ENCODE results near the gene TUBG2. TPM values are rescaled to one million over a fixed set of nuclear protein-coding genes. Genes with fewer than 3 reads are reported as not detected.
"Not testable (repeated sequence)": the region's sequence is repeated elsewhere in the genome, so short reads cannot be mapped to it uniquely, and the experiment has no call there.

TUBG2 gene
- total RNA-seq, 1 experiment from 2014 or later = 28.3 TPM

GRCh38 chr17:42613699-42614295 lies 45.3 kb upstream of the TUBG2 start:
- no peaks in the 10 kb centered on the region for H3K9me2 ChIP-seq (ENCODE audit: insufficient read depth)
- DNase-seq = no peak
- TF ChIP-seq EZH2 (IDR thresholded peaks at IDR 0.05; ENCODE audit: low read depth) = no peak
- TF ChIP-seq, protein P1, sequence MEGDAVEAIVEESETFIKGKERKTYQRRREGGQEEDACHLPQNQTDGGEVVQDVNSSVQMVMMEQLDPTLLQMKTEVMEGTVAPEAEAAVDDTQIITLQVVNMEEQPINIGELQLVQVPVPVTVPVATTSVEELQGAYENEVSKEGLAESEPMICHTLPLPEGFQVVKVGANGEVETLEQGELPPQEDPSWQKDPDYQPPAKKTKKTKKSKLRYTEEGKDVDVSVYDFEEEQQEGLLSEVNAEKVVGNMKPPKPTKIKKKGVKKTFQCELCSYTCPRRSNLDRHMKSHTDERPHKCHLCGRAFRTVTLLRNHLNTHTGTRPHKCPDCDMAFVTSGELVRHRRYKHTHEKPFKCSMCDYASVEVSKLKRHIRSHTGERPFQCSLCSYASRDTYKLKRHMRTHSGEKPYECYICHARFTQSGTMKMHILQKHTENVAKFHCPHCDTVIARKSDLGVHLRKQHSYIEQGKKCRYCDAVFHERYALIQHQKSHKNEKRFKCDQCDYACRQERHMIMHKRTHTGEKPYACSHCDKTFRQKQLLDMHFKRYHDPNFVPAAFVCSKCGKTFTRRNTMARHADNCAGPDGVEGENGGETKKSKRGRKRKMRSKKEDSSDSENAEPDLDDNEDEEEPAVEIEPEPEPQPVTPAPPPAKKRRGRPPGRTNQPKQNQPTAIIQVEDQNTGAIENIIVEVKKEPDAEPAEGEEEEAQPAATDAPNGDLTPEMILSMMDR (conservative IDR thresholded peaks at IDR 0.05) = no peak
- H3K9me3 ChIP-seq (ENCODE audit: insufficient read depth, low read depth) = no peaks in the 10 kb centered on the region
- intact Hi-C loops (cut with micrococcal nuclease; ENCODE audit: unreplicated experiment) = no loop called here
- CTCF ChIA-PET = no interaction called here
- POLR2A ChIA-PET (ENCODE audit: unreplicated experiment) = no interaction called here
- H3K36me3 ChIP-seq (ENCODE audit: low read depth) = peaks cover 19% of the 10 kb centered on the region; the same call in 1 of the 2 replicates
- H3K27ac ChIP-seq = no peak overlapping the region
- H2AFZ ChIP-seq = no peak overlapping the region
- BruUV-seq (replicated peaks) = no TSS peak
- H3K27me3 ChIP-seq (ENCODE audit: insufficient read depth, low read depth) = no peaks in the 10 kb centered on the region
- H3K4me3 ChIP-seq = no peak overlapping the region
- H3K4me2 ChIP-seq = no peak overlapping the region
- H3F3A ChIP-seq (ENCODE audit: insufficient read depth, low read depth) = peaks cover 34% of the 10 kb centered on the region
- H3K79me2 ChIP-seq (ENCODE audit: low read depth) = peaks cover 23% of the 10 kb centered on the region
- H4K20me1 ChIP-seq (ENCODE audit: insufficient read depth) = no peaks in the 10 kb centered on the region; the same call in 1 of the 2 replicates
- peaks cover 15% of the 10 kb centered on the region for H3K4me1 ChIP-seq (replicated peaks; ENCODE audit: insufficient read depth)

DNA sequence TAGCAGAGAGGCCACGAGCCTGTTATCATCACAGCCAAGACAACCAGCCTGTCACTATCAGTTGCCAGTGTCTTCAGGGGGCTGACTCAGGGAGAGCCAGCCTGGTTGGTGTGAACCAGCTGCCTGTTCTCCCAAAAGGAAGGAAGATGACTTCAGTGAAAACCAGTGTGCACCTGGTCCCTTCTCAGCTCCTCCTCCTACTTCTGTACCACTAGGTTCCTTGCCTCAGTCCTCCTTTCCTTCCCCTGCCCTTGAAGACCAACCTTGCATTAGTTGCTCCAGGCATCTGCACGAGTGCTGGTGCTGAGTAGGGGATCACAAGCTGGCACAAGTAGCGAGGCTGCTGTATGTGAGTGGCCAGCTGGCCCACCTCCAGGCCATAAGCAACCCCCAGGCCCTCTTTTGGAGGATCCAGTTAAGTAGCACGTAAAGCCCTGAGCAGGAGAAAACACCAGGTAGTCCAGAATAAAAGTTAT lies 41.1 kb upstream of the TUBG2 start:
- Histone ChIP-seq H3F3A (ENCODE audit: insufficient read depth, low read depth) (peaks cover 37% of the 10 kb centered on the region), H3K27me3 (ENCODE audit: insufficient read depth, low read depth) (no peaks in the 10 kb centered on the region), H3K27ac (0 out of 2 replicates have a peak overlapping the region, but pooled peaks have one; percentile 24), H3K9me2 (ENCODE audit: insufficient read depth) (no peaks in the 10 kb centered on the region), H3K9me3 (ENCODE audit: insufficient read depth, low read depth) (no peaks in the 10 kb centered on the region), H3K36me3 (ENCODE audit: low read depth) (peaks cover 3% of the 10 kb centered on the region; the same call in 1 of the 2 replicates), H3K4me3 (no peak overlapping the region), H4K20me1 (ENCODE audit: insufficient read depth) (no peaks in the 10 kb centered on the region; the same call in 1 of the 2 replicates), H3K79me2 (ENCODE audit: low read depth) (no peaks in the 10 kb centered on the region), H3K4me1 (replicated peaks; ENCODE audit: insufficient read depth) (peaks cover 22% of the 10 kb centered on the region), H2AFZ (no peak overlapping the region), H3K4me2 (peak overlapping the region; percentile 48)
- intact Hi-C loops (cut with micrococcal nuclease; ENCODE audit: unreplicated experiment) = loop anchor here (1.0 to 2.0 kb wide), 2 partner anchors 49 to 61 kb away; no protein-coding TSS in a partner anchor
- no peak for DNase-seq
- ChIA-PET CTCF (interaction anchor here (0.6 to 1.8 kb wide), 6 partner anchors 29 to 831 kb away, joined by 3 to 8 read pairs (median 5); partner anchors contain the start of genes PLEKHH3 and PSMC3IP), POLR2A (ENCODE audit: unreplicated experiment) (interaction anchor here (0.5 to 1.3 kb wide), 6 partner anchors 9 to 1743 kb away, joined by 3 to 9 read pairs (median 4); partner anchors contain the start of genes BECN1, RETREG3 and TUBG1)
- TF ChIP-seq, protein P1 (conservative IDR thresholded peaks at IDR 0.05) = no peak
- TF ChIP-seq EZH2 (IDR thresholded peaks at IDR 0.05; ENCODE audit: low read depth) = no peak
- BruUV-seq (replicated peaks) = no TSS peak

GRCh38 chr17:42618442-42619150 lies 40.5 kb upstream of the TUBG2 start:
- no peaks in the 10 kb centered on the region for H3K27me3 ChIP-seq (ENCODE audit: insufficient read depth, low read depth)
- CTCF ChIA-PET = interaction anchor here (0.6 to 1.8 kb wide), 8 partner anchors 28 to 831 kb away, joined by 3 to 8 read pairs (median 4); partner anchors contain the start of genes PLEKHH3 and PSMC3IP
- no peaks in the 10 kb centered on the region for H3K79me2 ChIP-seq (ENCODE audit: low read depth)
- no peaks in the 10 kb centered on the region for H3K9me2 ChIP-seq (ENCODE audit: insufficient read depth)
- H3K27ac ChIP-seq = 0 out of 2 replicates have a peak overlapping the region, but pooled peaks have one; percentile 24
- POLR2A ChIA-PET (ENCODE audit: unreplicated experiment) = interaction anchor here (0.5 to 1.3 kb wide), 7 partner anchors 9 to 1743 kb away, joined by 3 to 19 read pairs (median 6); partner anchors contain the start of genes ODAD4, RETREG3 and TUBG1
- peak overlapping the region; percentile 48 for H3K4me2 ChIP-seq
- H4K20me1 ChIP-seq (ENCODE audit: insufficient read depth) = no peaks in the 10 kb centered on the region; the same call in 1 of the 2 replicates
- H2AFZ ChIP-seq = no peak overlapping the region
- H3F3A ChIP-seq (ENCODE audit: insufficient read depth, low read depth) = peaks cover 43% of the 10 kb centered on the region
- DNase-seq = peak; percentile 79
- H3K9me3 ChIP-seq (ENCODE audit: insufficient read depth, low read depth) = no peaks in the 10 kb centered on the region
- intact Hi-C loops (cut with micrococcal nuclease; ENCODE audit: unreplicated experiment) = loop anchor here (1.0 to 2.0 kb wide), 2 partner anchors 48 to 61 kb away; no protein-coding TSS in a partner anchor
- TF ChIP-seq EZH2 (IDR thresholded peaks at IDR 0.05; ENCODE audit: low read depth) = no peak
- TF ChIP-seq, protein P1 (conservative IDR thresholded peaks at IDR 0.05) = peak; percentile 59; the same call in 1 of the 2 replicates
- H3K36me3 ChIP-seq (ENCODE audit: low read depth) = no peaks in the 10 kb centered on the region
- peaks cover 27% of the 10 kb centered on the region for H3K4me1 ChIP-seq (replicated peaks; ENCODE audit: insufficient read depth)
- H3K4me3 ChIP-seq = no peak overlapping the region
- BruUV-seq (replicated peaks) = no TSS peak

- H3K4me2 ChIP-seq; H3K9me3 ChIP-seq (ENCODE audit: insufficient read depth, low read depth); BruUV-seq (replicated peaks); H3K27me3 ChIP-seq (ENCODE audit: insufficient read depth, low read depth); H2AFZ ChIP-seq; H3K79me2 ChIP-seq (ENCODE audit: low read depth); H3K9me2 ChIP-seq (ENCODE audit: insufficient read depth); H4K20me1 ChIP-seq (ENCODE audit: insufficient read depth); DNase-seq; H3K27ac ChIP-seq; H3K36me3 ChIP-seq (ENCODE audit: low read depth); POLR2A ChIA-PET (ENCODE audit: unreplicated experiment); H3K4me3 ChIP-seq: not testable (repeated sequence)
- Histone ChIP-seq H3F3A (ENCODE audit: insufficient read depth, low read depth) (peaks cover 47% of the 10 kb centered on the region), H3K4me1 (replicated peaks; ENCODE audit: insufficient read depth) (peaks cover 39% of the 10 kb centered on the region)
- intact Hi-C loops (cut with micrococcal nuclease; ENCODE audit: unreplicated experiment) = loop anchor here (5.0 kb wide), 1 partner anchor 35 kb away; the partner anchor contains the start of gene TUBG2
- CTCF ChIA-PET = interaction anchor here (0.6 kb wide), 1 partner anchor 47 kb away, joined by 3 read pairs; no protein-coding TSS in a partner anchor
These were observed 37.1 kb upstream of the TUBG2 start for GRCh38 chr17:42621987-42622386.

Data from PC-9 (cell line).